ENCODE results near the gene RHBDL2. TPM values are rescaled to one million over a fixed set of nuclear protein-coding genes. Genes with fewer than 3 reads are reported as not detected.

The RHBDL2 gene
- polyA plus RNA-seq, 3 donors, result 0.08 TPM; not detected in 2

DNA sequence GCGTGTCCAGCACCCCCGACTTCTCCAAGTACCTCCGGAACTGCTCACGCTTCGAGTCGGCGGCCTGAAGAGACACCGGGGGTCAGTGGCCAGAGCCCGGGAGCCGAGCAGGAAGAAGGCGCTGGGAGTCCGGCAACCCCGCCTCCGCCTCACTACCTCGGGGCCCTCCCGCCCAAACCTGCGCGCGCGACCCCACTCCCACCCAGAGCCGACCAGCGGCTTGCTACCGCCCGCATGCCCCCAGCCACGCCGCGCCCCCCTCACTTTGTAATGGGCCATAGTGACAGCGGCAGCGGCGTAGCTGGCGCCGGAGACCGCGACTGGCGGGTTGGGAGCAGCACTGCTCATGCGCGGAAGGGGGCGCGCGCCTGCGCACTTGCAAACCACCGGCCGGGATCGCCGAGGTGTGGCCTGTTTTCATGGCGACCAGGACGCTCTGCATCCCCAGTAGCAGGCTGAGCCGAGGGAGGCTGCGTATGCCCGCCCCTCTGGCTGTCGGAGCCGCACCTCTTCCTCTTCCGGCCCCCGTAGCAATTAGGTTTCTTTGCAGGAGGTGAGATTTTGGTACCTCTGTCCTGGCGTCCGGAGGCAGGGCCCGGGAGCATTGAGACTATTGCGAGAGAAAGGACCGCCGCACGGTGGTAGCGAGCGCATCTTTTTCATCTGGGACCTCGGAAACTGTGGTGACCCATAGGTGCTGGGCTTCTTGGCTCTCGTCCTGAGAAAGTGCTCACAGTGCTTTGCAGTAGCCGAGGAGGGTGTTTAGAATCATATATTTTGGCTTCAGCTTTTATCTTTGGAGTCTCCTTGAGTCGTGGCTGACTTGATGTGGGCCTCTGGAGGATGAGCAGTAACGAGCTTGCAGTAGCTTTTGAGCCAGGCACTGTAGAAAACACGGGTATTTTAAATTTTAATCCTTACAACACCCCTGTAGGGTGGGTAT, 68.3 kb downstream of the RHBDL2 start, which contains the start of gene MYCBP:
Gene MYCBP (minus strand): TSS at position 322 of the 943 bp plus-strand sequence. CDS start 43 bp downstream, at position 279.
- Histone ChIP-seq H3K79me2 (ENCODE audit: insufficient read depth, low read length) (peaks cover 55% of the 10 kb centered on the region), H3K27me3 (ENCODE audit: control insufficient read depth in 2 of 2, insufficient read depth in 2 of 2, low read length in 2 of 2) (no peaks in the 10 kb centered on the region), H4K20me1 (ENCODE audit: insufficient read depth, low read length) (peaks cover 17% of the 10 kb centered on the region), H3K9ac (ENCODE audit: insufficient read depth, low read length, poor library complexity, severe bottlenecking) (peak within 1 kb of the TSS; percentile 77), H3K4me2 (replicated peaks; ENCODE audit: extremely low read depth, low read length, poor library complexity, severe bottlenecking) (peak within 1 kb of the TSS; percentile 91), H2AFZ (ENCODE audit: insufficient read depth, low read depth, low read length, poor library complexity, severe bottlenecking) (peak within 1 kb of the TSS; percentile 98), H3K9me3 (replicated peaks in 1 of 2; ENCODE audit: control insufficient read depth in 1 of 2, insufficient read depth in 1 of 2, low read length in 2 of 2) (no peaks in the 10 kb centered on the region), H3K36me3 (replicated peaks in 1 of 2; ENCODE audit: control insufficient read depth in 1 of 2, insufficient read depth in 2 of 2, low read length in 2 of 2) (no peaks in the 10 kb centered on the region), H3K4me3 (replicated peaks in 1 of 3; ENCODE audit: low read depth in 2 of 3, low read length in 3 of 3) (peak within 1 kb of the TSS; percentile 74 to 91 (median 82)), H3K27ac (ENCODE audit: low read depth in 1 of 2, low read length in 2 of 2) (peak within 1 kb of the TSS; percentile 27 to 75), H3K4me1 (ENCODE audit: control insufficient read depth in 1 of 2, insufficient read depth in 2 of 2, low read length in 2 of 2) (peaks cover 21 to 29% of the 10 kb centered on the region in 2 donors)
- H3K27me3 Mint-ChIP-seq (ENCODE audit: low read depth in 3 of 3), result peaks cover 0 to 2% (median 2%) of the 10 kb centered on the region in 3 donors
- peak within 1 kb of the TSS; percentile 63 to 88 (median 81) for H3K27ac Mint-ChIP-seq
- peaks cover 3 to 9% of the 10 kb centered on the region in 2 donors for H3K36me3 Mint-ChIP-seq
- peaks cover 22% of the 10 kb centered on the region for H3K4me1 Mint-ChIP-seq
- under 1% methylated on average over 66 of the region's 69 CpGs for whole genome bisulfite sequencing (ENCODE audit: insufficient coverage)
- H3K9me3 Mint-ChIP-seq, result no peaks in the 10 kb centered on the region
- intact Hi-C loops (cut with micrococcal nuclease), result no loop called here
- peak within 1 kb of the TSS; percentile 92 for H3K4me3 Mint-ChIP-seq
- DNase-seq, result peak; percentile 92 to 94 (median 93)
- TF ChIP-seq, protein P1, sequence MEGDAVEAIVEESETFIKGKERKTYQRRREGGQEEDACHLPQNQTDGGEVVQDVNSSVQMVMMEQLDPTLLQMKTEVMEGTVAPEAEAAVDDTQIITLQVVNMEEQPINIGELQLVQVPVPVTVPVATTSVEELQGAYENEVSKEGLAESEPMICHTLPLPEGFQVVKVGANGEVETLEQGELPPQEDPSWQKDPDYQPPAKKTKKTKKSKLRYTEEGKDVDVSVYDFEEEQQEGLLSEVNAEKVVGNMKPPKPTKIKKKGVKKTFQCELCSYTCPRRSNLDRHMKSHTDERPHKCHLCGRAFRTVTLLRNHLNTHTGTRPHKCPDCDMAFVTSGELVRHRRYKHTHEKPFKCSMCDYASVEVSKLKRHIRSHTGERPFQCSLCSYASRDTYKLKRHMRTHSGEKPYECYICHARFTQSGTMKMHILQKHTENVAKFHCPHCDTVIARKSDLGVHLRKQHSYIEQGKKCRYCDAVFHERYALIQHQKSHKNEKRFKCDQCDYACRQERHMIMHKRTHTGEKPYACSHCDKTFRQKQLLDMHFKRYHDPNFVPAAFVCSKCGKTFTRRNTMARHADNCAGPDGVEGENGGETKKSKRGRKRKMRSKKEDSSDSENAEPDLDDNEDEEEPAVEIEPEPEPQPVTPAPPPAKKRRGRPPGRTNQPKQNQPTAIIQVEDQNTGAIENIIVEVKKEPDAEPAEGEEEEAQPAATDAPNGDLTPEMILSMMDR (IDR thresholded peaks at IDR 0.05), result no peak

DNA sequence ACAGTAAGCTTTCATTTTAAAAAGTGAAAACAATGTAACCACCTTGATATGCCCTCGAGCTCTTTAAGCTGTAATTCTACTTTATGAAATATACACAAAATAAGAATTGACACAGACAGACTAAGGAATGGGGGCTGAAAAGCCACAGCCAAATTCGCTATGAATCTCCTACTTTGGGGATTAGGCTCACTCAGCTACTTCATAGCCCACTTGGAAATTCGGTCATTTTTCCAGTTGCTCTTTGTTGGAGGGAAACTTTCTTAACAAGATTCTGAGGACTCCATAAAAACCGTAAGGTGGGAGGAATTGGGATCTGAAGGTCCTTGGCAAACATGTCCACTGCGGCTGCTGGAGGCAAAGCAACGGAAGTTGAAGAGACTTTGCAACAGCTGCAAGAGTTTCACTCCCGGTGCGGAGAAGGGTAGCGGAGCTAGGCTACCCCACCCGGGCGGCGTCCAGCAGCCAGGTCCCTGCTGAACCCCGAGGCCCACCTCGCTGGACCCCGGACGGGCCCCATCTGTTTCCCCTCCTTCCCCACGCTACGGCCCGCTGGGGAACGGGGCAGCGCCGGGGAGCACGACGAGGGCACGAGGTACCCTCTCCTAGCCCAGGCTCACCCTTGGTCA, 69.1 kb downstream of the RHBDL2 start:
- H3K4me2 ChIP-seq (replicated peaks; ENCODE audit: extremely low read depth, low read length, poor library complexity, severe bottlenecking), result peak overlapping the region; percentile 91
- WGBS (ENCODE audit: insufficient coverage), result 0% methylated on average over 22 of the region's 25 CpGs
- peaks cover 62% of the 10 kb centered on the region for H3K79me2 ChIP-seq (ENCODE audit: insufficient read depth, low read length)
- H3K9me3 ChIP-seq (replicated peaks in 1 of 2; ENCODE audit: control insufficient read depth in 1 of 2, insufficient read depth in 1 of 2, low read length in 2 of 2), result no peaks in the 10 kb centered on the region
- H4K20me1 ChIP-seq (ENCODE audit: insufficient read depth, low read length), result peaks cover 25% of the 10 kb centered on the region
- Mint-ChIP-seq H3K9me3 (no peaks in the 10 kb centered on the region), H3K27me3 (ENCODE audit: low read depth in 3 of 3) (peaks cover 0 to 2% (median 2%) of the 10 kb centered on the region in 3 donors), H3K4me3 (peak overlapping the region; percentile 91 to 92), H3K36me3 (peaks cover 8 to 15% of the 10 kb centered on the region in 2 donors), H3K27ac (peak overlapping the region; percentile 50 to 85 (median 76)), H3K4me1 (peaks cover 29% of the 10 kb centered on the region)
- TF ChIP-seq, protein P1 (IDR thresholded peaks at IDR 0.05), result no peak
- H3K4me1 ChIP-seq (ENCODE audit: control insufficient read depth in 1 of 2, insufficient read depth in 2 of 2, low read length in 2 of 2), result peaks cover 27 to 36% of the 10 kb centered on the region in 2 donors
- H3K36me3 ChIP-seq (replicated peaks in 1 of 2; ENCODE audit: control insufficient read depth in 1 of 2, insufficient read depth in 2 of 2, low read length in 2 of 2), result no peaks in the 10 kb centered on the region
- peak in 2 of 3 donors; percentile 7 to 28 for DNase-seq
- H2AFZ ChIP-seq (ENCODE audit: insufficient read depth, low read depth, low read length, poor library complexity, severe bottlenecking), result peak overlapping the region; percentile 98
- no peaks in the 10 kb centered on the region for H3K27me3 ChIP-seq (ENCODE audit: control insufficient read depth in 2 of 2, insufficient read depth in 2 of 2, low read length in 2 of 2)
- intact Hi-C loops (cut with micrococcal nuclease), result loop anchor here in 1 of 2 donors (1.0 kb wide), 1 partner anchor 12 kb away; no protein-coding TSS in a partner anchor
- H3K4me3 ChIP-seq (replicated peaks in 1 of 3; ENCODE audit: low read depth in 2 of 3, low read length in 3 of 3), result peak overlapping the region; percentile 74 to 91 (median 82)
- peak overlapping the region; percentile 77 for H3K9ac ChIP-seq (ENCODE audit: insufficient read depth, low read length, poor library complexity, severe bottlenecking)
- H3K27ac ChIP-seq (ENCODE audit: low read depth in 1 of 2, low read length in 2 of 2), result peak overlapping the region in 1 of 2 donors; percentile 71

Data from CD14-positive monocyte (primary cell).